Stimulated activated CD4-positive, alpha-beta T cell treated with anti-CD3 and anti-CD28 coated beads, Interleukin-12 subunit alpha, Interleukin-12 subunit beta, amount 100 ng/mL, for 24 hours (primary cell): ENCODE measurements around the gene ATXN7L1.

Source experiments
- DNase-seq, 2 experiments: peaks; one replicate each; pipeline ENCODE4 v3.0.0-alpha.2; 2020; ENCODE audit warnings: low read depth in 2 of 2

ATXN7L1 gene

GRCh38 chr7:105827151-105827875 lies 49.1 kb downstream of the ATXN7L1 start:
- DNase-seq = no peak

- DNase-seq = no peak
Observed at GRCh38 chr7:105826143-105826542, 50.3 kb downstream of the ATXN7L1 start.

GRCh38 chr7:105825371-105825770 lies 51.0 kb downstream of the ATXN7L1 start:
- DNase-seq = no peak

GRCh38 chr7:105822806-105823205 lies 53.6 kb downstream of the ATXN7L1 start:
- no peak for DNase-seq

- no peak for DNase-seq
Observed at GRCh38 chr7:105821527-105821926, 54.9 kb downstream of the ATXN7L1 start.

GRCh38 chr7:105820363-105821066 lies 55.9 kb downstream of the ATXN7L1 start:
- no peak for DNase-seq

- DNase-seq = no peak
Observed at GRCh38 chr7:105819559-105819958, 56.8 kb downstream of the ATXN7L1 start.

- no peak for DNase-seq
Observed at GRCh38 chr7:105816954-105817615, 59.3 kb downstream of the ATXN7L1 start.

GRCh38 chr7:105816266-105816843 lies 60.0 kb downstream of the ATXN7L1 start:
- DNase-seq = no peak

- no peak for DNase-seq
Observed at GRCh38 chr7:105815576-105815975, 60.8 kb downstream of the ATXN7L1 start.

GRCh38 chr7:105814481-105814880 lies 61.9 kb downstream of the ATXN7L1 start:
- no peak for DNase-seq

- DNase-seq = no peak
Observed at GRCh38 chr7:105811189-105811847, 65.1 kb downstream of the ATXN7L1 start.

GRCh38 chr7:105810556-105810955 lies 65.8 kb downstream of the ATXN7L1 start:
- DNase-seq = no peak

- peak; percentile 70 to 83 for DNase-seq
Observed at GRCh38 chr7:105808703-105809590, 67.5 kb downstream of the ATXN7L1 start.

- no peak for DNase-seq
Observed at GRCh38 chr7:105808209-105808608, 68.2 kb downstream of the ATXN7L1 start.

GRCh38 chr7:105807448-105807762 lies 69.0 kb downstream of the ATXN7L1 start:
- DNase-seq = no peak

GRCh38 chr7:105806592-105807447 lies 69.6 kb downstream of the ATXN7L1 start:
- DNase-seq = peak; percentile 59 to 62

- DNase-seq = no peak
Observed at GRCh38 chr7:105805447-105806019, 70.9 kb downstream of the ATXN7L1 start.

- no peak for DNase-seq
Observed at GRCh38 chr7:105803429-105803736, 73.0 kb downstream of the ATXN7L1 start.
